H54 (cell line): ENCODE measurements around the gene ONECUT2.

Source experiments
- DNase-seq: peaks from one replicate; pipeline ENCODE4 v3.0.0; 2011; ENCODE audit warnings: low spot score, mixed read lengths; ENCODE audit not compliant: insufficient read length
- FAIRE-seq: peaks from 3 replicates; lab custom pipeline; 2011; peaks lifted over from hg19 to GRCh38; lab: Jason Lieb, UNC
- POLR2A ChIP-seq: IDR thresholded peaks from 2 replicates; pipeline ENCODE4 v1.6.1; 2011; ENCODE audit warnings: low read depth, mild to moderate bottlenecking, low read length

Gene ONECUT2

DNA sequence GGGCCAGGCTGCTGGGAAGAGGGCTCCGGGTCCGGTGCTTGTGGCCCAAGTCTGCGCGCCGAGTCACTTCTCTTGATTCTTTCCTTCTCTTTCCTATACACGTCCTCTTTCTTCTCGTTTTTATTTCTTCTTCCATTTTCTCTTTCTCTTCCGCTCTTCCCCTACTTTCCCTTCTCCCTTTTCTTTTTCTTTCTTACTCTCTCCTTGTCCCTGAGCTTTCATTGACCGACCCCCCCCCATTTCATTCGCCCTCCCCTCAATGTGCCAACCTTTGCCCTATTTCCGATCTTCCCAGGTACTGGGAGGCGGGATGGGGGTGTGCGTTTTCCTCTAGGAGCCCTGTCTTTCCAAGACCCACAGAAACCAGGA, 1.8 kb downstream of the ONECUT2 start:
- TF ChIP-seq POLR2A = no peak
- FAIRE-seq (no peak), DNase-seq (no peak)

DNA sequence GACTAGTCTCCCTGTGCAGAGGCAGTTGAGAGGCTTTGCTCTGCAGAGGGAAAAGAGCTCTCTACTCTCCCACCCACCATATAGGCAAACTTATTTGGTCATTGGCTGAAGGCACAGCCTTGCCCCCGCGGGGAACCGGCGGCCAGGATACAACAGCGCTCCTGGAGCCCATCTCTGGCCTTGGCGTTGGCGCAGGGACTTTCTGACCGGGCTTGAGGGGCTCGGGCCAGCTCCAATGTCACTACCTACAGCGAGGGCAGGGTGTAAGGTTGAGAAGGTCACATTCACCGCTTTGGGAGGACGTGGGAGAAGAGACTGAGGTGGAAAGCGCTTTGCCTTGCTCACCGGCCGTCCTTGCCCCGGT, 2.2 kb downstream of the ONECUT2 start:
- FAIRE-seq (no peak), DNase-seq (no peak)
- TF ChIP-seq POLR2A = no peak

DNA sequence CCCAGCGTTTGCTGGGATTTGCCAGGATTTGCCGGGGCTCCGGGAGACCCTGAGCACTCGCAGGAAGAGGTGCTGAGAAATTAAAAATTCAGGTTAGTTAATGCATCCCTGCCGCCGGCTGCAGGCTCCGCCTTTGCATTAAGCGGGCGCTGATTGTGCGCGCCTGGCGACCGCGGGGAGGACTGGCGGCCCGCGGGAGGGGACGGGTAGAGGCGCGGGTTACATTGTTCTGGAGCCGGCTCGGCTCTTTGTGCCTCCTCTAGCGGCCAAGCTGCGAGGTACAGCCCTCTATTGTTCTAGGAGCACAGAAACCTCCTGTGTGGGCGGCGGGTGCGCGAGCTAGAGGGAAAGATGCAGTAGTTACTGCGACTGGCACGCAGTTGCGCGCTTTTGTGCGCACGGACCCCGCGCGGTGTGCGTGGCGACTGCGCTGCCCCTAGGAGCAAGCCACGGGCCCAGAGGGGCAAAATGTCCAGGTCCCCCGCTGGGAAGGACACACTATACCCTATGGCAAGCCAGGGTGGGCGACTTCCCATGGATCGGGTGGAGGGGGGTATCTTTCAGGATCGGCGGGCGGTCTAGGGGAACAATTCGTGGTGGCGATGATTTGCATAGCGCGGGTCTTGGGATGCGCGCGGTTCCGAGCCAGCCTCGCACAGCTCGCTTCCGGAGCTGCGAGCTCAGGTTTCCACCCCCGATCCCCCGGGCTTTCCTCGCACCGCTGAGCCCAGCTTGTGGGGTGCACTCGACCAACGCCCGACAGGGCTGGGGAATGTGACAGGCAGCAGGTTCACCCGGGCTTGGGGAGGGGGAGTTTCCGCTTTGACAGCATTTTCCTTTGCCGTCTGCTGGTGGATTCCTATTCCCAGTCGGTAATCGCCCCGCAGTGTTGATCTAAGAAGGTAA, 2.8 kb downstream of the ONECUT2 start:
- no peak for TF ChIP-seq POLR2A
- FAIRE-seq = no peak
- no peak for DNase-seq

DNA sequence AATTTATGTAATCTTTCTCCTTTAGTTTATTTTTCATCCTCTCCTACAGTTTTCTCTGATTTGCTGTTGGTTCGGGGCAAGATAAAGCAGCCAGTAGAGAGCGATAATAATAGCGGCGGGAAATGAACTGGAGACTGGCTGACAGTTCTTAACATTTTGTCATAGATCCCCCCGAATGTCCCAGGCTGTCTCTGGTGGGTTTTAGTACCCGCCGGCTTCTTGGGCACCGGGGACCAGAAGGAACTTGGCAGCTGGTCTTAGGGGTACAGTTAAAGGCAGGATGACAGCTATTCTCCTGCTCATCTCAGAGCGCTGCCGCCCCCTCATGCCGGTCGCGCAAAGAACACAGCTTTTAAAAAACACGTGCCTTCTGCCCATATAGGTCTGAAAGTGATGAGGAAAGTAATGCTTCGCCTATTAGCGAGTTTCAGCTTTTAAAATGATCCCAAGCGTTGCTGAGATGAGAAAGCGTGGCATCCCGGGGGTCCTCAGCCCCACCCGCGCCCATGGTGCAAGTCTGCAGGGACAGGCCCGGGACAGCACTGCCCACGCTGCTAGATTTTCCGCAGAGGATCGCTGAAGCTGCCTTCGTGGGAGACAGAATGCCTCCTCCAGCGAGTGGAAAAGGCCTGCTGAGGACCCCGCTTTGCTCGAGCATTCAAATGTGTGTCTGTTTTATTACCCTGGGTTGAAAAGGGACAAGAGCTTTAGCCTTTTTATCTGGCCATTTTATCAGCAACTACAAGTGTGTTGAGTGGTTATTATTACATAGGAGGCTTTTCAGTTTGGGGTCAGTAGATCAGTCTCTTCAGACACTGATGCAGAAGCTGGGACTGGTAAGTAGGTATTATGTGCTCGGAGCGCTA, 3.8 kb downstream of the ONECUT2 start:
- DNase-seq (no peak), FAIRE-seq (no peak)
- TF ChIP-seq POLR2A = no peak

DNA sequence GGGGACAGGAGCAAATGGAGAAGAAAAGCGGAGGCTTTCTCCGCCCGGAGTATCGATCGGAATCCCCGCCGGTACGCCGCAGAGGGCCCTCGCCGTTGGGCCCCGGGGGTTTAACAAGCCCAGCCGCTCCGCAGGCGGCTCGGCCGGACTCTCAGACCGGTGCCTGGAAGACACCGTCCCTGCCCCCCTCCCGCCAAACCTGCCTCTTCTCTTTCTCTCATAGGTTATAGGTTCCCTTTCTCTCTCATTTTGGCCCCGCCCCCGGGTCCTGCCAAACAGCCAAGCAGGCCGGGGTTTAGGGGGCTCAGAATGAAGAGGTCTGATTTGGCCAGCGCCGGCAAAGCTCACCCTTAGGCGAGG, 4.4 kb downstream of the ONECUT2 start:
- DNase-seq (no peak), FAIRE-seq (no peak)
- TF ChIP-seq POLR2A = no peak

DNA sequence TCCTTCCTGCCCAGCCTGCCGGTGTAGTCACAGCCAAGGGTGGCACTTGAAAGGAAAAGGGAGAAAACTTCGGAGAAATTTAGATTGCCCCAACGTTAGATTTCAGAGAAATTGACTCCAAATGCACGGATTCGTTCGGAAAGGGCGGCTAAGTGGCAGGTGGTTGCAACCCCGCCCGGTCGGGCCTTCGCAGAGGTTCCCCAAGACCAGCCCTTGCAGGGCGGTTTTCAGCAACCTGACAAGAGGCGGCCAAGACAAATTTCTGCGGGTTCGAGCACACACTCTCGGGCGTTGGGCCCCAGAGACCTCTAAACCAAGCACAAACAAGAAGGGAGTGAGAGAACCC, 4.8 kb downstream of the ONECUT2 start:
- no peak for TF ChIP-seq POLR2A
- FAIRE-seq = no peak
- DNase-seq = no peak

DNA sequence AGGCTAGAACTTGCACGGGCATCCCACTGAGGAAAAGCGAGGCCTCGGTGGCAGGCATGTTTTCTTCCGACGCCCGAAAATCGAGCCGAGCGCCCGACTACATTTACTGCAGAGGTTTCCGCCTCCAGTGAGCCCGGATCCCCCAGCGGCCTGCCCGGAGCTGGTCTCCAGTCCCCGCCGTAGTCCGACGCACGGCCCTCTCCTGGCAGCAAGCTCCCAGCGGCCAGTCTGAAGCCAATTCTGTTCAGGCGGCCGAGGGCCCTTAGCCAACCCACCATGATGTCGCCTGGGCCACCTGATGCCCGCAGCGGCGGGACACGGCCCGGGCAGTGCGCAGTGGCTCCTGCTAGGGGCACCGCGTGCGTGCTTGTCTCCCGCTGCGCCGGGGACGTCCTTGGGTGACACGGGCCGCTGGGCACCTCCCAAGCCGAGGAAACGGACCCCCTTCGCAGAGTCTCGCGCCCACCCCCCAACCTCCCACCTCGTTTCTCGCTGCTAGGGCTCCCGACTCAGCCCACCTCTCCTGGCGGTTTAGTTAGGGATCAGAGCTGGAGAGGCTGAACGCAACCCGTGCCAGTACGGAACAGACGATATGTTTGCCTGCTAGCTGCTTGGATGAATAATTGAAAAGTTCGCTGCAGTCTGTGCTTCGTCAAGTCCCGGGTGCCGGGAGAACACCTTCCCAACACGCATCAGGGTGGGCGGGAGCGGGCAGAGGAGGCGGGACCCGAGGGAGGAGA, 5.3 kb downstream of the ONECUT2 start:
- no peak for TF ChIP-seq POLR2A
- DNase-seq (no peak), FAIRE-seq (no peak)

DNA sequence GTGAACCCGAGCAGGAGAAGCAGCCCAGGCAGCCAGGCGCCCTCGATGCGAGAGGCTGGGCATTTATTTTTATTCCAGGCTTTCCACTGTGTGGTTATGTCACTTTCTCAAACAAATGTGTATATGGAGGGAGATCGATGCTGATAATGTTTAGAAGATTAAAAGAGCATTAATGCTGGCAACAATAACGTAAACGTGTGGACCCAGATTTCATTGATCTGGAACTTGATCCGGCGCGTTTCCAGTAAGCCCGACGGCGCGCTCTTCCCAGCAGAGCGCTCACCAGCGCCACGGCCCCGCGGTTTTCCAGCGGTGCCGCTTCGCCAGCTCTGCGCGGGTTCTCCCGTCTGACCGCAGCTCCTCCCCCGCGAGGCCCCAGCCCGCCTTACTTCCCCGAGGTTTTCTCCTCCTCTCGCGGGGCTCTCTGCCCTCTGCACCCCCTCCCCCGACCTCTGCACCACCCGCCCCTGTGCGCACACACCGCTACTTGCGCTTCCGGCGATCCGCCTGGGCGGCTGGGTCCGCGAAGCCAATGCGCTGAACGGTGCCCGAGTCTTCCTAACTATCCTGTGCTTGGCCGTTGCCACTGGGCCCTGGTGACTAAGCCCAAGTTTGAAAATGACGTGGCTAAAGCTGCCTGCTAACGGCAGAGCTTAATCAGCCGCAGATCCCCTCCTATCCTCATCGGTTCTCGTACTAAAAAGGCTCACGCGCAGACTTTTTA, 6.1 kb downstream of the ONECUT2 start:
- no peak for FAIRE-seq
- TF ChIP-seq POLR2A = no peak
- DNase-seq = no peak

DNA sequence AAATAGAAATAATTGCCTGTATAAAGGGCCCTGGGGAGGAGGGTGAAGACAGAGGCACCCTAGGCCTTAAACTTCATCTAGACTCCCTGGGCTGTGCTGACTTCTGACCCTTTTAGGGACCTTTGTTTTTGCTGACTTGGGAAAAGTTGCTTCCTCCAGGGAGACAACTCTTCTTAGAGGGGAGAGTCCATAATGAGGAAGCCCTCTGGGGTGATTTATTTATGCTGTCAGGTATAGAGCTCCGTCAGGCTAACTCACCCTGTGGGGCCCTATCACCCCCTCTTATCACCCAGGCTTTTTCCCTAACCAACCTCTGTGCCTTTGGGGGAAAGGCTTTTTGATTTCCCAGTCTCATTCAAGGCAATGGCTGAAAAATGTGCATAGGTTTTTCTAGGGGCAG, 8.1 kb downstream of the ONECUT2 start:
- no peak for DNase-seq
- no peak for TF ChIP-seq POLR2A
- no peak for FAIRE-seq

DNA sequence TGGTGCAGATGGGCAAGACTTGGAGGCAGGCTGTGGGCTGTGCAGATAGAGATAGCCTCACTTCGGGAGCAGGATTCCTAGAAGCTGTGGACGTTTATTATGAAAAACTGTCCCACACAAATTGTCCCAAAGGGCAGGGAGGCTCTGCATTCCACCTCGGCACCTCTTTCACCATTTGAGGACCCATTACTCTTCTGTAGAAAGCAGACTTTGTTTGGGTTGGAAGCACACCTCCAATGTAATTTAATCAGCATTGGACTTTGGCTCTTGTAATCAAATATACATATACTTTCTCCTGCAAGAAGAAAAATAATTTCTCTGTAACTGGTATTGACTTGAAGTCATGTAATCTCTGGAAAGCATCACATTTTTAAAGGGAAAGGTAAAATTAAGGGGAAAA, 8.5 kb downstream of the ONECUT2 start:
- DNase-seq = no peak
- FAIRE-seq = no peak
- TF ChIP-seq POLR2A = no peak

DNA sequence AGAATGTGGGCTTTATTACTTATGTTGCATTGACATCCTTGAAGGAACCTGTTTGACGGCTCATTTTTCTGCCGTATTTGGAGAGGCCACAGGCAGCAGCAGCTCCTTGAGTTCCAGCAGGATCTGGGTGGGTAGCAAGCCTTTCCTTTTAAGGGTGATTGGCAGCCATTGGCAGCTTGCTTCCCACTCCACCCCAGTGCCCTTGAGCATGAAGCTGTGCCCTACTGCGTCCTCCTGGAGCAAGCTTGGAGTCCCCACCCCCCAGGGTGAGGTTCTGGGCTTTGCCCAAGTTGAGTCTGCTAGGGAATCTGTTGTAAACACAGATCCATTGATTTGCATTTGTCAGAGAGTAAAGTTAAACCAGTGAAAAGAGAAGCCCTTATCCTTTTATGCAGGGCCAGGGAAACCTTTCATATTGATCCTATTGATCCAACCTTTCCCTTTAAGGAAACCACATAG, 9.2 kb downstream of the ONECUT2 start:
- FAIRE-seq (no peak), DNase-seq (no peak)
- no peak for TF ChIP-seq POLR2A

DNA sequence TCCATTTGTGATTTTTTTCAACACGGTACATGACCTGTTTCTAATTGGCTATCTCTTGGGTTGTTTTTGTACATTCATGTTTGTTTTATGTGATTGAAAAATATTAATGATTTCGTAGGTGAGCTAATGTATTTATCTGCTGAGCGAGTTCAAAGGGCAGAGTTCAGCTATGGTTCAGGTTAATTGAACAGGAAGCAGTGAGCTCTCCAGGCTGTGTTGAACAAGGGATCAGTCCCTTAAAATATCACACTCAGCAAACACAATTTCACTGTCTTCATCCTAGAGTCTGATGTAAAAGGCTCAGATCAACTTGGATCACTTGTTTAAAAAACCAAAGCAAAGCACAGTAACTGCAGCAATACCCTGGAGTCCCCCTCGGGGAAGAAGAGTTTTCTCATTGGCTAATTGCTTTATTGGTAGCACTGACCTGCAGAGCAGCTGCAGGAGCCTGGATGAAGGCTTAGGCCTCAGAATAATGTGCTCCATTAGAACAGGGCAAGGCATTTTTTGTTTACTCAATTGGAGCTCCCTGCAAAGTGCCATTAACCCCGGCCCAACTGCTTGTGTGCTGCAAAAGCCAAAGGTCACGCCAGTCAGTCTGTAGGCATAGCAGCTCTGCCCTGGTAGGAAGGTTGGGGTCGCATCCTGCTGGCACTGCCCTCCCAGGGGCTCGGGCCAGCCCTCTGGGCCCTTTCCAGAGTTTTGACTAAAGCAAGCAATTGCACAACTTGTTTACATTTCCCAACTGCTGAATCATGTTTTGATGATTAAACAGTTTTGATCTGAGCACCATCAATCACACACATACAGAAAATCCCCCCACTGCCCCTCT, 10.5 kb downstream of the ONECUT2 start:
- TF ChIP-seq POLR2A = no peak
- DNase-seq (no peak), FAIRE-seq (no peak)

DNA sequence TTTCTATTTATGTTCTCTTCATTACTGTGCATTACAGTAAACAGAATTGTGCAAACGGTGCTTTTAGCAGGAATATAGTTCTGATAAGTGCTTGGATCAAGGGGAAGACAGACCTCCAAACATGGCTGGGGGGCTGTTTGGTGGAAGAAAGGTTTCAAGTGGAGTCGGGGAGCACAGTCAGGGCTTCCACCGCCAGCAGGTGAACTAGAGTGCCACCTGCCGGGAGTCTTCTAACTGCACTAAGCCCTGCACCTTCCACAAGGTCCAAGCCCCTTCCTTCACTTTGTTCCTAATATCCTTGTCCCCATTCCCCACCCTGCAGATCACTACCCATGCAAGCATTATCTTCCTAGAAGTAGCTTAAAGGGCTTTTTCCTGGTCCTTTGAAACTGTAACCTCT, 11.1 kb downstream of the ONECUT2 start:
- FAIRE-seq (no peak), DNase-seq (no peak)
- TF ChIP-seq POLR2A = no peak
